IPS-18c (cell line): Measurements from ENCODE around the gene PLEK.
"Not testable (repeated sequence)": the region's sequence is repeated elsewhere in the genome, so short reads cannot be mapped to it uniquely, and the experiment has no call there.

ENCODE experiments used
- H3K4me3 ChIP-seq: 2 replicates; pipeline ENCODE4 v1.7.0; 2013; ENCODE audit warnings: low read depth, mild to moderate bottlenecking, low read length, moderate library complexity; ENCODE audit not compliant: insufficient read depth
- H3K9me3 ChIP-seq: one replicate; pipeline ENCODE4 v1.6.1; 2013; ENCODE audit warnings: mild to moderate bottlenecking, low read length, moderate library complexity; ENCODE audit not compliant: control insufficient read depth, insufficient read depth

Gene PLEK

DNA sequence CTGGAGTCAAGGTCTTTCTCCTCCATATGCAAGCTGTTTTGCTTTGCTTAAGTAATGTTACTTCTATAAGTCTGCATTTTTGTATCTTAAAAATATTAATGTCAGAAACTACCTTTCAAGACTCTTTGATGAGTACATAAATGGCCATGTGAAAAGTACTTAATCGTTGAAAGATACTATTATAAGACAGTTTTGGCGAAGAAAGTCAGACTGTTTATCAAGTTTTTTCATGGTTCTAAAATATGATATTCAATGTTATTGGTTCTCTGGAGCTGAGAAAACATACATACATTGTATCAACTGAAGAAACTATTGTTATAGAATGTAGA lies 76.9 kb downstream of the PLEK start:
- Histone ChIP-seq H3K4me3 (no peak overlapping the region), H3K9me3 (no peaks in the 10 kb centered on the region)

DNA sequence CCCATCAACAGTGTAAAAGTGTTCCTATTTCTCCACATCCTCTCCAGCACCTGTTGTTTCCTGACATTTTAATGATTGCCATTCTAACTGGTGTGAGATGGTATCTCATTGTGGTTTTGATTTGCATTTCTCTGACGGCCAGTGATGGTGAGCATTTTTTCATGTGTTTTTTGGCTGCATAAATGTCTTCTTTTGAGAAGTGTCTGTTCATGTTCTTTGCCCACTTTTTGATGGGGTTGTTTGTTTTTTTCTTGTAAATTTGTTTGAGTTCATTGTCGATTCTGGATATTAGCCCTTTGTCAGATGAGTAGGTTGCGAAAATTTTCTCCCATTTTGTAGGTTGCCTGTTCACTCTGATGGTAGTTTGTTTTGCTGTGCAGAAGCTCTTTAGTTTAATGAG lies 81.3 kb downstream of the PLEK start:
- not testable (repeated sequence) for H3K4me3 ChIP-seq, H3K9me3 ChIP-seq
